ENCODE results near the gene GDF15. TPM values are rescaled to one million over a fixed set of nuclear protein-coding genes. Genes with fewer than 3 reads are reported as not detected.
"Not testable (repeated sequence)": the region's sequence is repeated elsewhere in the genome, so short reads cannot be mapped to it uniquely, and the experiment has no call there.

Gene GDF15
- total RNA-seq, 1 donor from 2014 or later: not detected

DNA sequence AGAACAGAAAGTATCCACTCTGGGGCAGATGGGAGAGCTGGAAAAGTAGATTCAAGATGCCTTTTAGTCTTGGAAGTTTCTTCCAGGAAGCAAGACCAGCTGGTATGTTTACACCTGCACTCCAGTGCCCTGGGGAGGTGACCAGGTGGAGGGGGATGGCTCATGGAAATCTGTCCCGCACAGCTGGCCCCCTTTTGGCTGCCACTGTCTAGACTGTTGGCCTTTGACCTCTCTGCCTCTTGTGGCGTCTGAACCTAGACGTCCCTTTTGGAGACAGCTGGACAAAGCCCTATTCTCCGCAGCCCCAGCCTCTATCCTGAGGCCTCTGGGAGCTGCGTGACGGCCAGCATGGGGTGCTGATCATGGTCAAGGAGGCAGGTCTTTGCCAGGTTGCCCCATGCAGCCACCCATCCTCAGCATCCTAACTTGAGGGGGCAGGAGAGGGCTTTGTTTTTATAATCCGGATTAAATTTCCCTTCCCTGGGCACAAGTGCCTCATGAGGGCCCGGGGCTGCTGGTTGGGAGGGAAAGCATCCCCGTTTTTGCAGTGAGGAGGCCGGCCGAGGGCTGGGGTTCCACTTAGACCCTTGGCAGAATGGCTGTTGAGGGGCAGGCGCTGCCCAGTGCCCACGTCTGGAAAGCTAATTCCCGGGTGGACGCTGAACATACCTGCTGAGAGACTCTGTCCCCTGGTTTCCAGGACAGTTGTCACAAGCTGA is 17.3 kb upstream of the GDF15 start:
- Mint-ChIP-seq H3K4me3 (no peak overlapping the region), H3K27ac (no peak overlapping the region), H3K4me1 (ENCODE audit: low read depth) (peaks cover 4% of the 10 kb centered on the region), H3K27me3 (ENCODE audit: insufficient read depth) (no peaks in the 10 kb centered on the region), H3K36me3 (ENCODE audit: low read depth) (peaks cover 8% of the 10 kb centered on the region), H3K9me3 (no peaks in the 10 kb centered on the region)
- DNase-seq (ENCODE audit: low spot score): no peak
- intact Hi-C loops (cut with micrococcal nuclease): no loop called here

DNA sequence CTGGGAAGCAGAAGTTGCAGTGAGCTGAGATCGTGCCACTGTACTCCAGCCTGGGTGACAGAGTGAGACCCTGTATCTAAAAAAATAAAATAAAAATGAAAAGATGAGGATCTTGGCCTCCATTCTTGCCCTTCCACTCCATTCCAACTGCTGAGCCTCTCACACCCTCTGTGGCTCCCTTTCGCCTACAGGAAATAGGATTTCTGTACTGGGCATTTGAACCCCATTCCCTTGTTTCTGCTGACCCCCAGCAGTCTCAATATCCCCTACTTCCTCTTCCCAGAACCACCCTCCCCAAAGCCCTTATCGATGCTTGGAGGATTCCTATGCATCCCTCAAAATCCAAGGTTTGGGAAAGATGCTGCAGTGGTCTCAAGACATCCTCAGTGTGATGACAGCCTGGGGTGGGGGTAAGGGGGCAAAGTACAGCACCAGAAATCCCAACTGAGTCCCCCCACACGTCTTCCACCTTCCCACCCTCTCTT is 12.5 kb upstream of the GDF15 start:
- Mint-ChIP-seq H3K36me3 (ENCODE audit: low read depth) (no peaks in the 10 kb centered on the region), H3K4me3 (no peak overlapping the region), H3K27me3 (ENCODE audit: insufficient read depth) (no peaks in the 10 kb centered on the region), H3K9me3 (no peaks in the 10 kb centered on the region), H3K4me1 (ENCODE audit: low read depth) (peaks cover 12% of the 10 kb centered on the region), H3K27ac (peak overlapping the region; percentile 75)
- intact Hi-C loops (cut with micrococcal nuclease): no loop called here
- no peak for DNase-seq (ENCODE audit: low spot score)

DNA sequence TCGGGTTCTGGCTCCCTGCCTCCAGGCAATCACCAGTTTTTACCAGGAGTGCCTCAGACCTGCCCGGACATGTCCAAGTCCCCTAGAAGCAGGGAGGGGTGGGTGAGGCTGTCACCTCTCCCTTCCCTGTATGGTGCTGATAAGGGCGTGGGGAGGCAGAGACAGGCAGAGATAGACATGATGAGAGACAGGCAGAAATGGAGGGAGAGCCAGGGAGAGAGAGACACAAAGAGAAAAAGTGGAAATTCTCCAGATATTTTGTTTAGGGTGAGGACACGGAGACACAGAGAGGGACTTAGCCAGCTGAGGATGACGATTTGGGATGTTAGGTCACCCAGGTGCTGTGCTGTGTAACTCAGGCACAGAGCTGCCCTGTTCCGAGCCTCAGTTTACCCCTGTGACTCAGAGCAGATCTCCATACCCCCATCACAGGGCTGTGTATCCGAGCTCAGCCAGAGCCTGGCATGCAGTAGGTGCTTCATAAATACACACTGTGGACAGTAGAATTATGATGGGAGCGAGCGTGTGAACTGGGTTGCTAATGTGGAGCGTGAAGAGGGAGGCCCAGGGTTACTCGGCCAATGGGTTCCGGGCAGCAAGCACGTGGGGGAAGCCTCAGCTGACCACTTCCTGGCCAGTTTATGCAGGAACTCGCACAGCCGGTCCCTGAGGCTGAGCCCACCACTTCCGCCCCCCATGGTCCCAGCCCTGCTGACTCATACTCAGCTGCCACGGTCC is 11.9 kb upstream of the GDF15 start:
- H3K4me1 Mint-ChIP-seq (ENCODE audit: low read depth): peaks cover 12% of the 10 kb centered on the region
- peak overlapping the region; percentile 34 for H3K4me3 Mint-ChIP-seq
- no peaks in the 10 kb centered on the region for H3K36me3 Mint-ChIP-seq (ENCODE audit: low read depth)
- no peaks in the 10 kb centered on the region for H3K9me3 Mint-ChIP-seq
- H3K27ac Mint-ChIP-seq: peak overlapping the region; percentile 75
- peak; percentile 37 for DNase-seq (ENCODE audit: low spot score)
- intact Hi-C loops (cut with micrococcal nuclease): no loop called here
- H3K27me3 Mint-ChIP-seq (ENCODE audit: insufficient read depth): no peaks in the 10 kb centered on the region

DNA sequence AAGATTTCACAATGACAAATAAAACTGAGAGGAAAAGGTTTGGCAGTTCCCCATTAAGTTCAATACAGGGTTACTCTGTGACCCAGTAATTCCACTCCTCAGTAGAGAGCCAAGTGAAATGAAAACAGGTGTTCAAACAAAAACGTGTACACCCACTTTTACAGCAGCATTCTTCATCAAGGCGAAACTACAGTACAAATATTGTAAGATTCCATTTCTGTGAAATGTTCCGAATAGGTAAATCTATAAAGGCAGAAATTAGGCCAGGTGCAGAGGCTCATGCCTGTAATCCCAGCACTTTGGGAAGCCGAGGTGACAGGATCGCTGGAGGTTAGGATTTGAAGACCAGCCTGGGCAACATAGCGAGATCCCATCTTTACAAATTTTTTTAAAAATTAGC is 8.9 kb upstream of the GDF15 start:
- H3K27me3 Mint-ChIP-seq (ENCODE audit: insufficient read depth): peaks cover 2% of the 10 kb centered on the region
- H3K4me3 Mint-ChIP-seq: no peak overlapping the region
- H3K9me3 Mint-ChIP-seq: no peaks in the 10 kb centered on the region
- H3K36me3 Mint-ChIP-seq (ENCODE audit: low read depth): no peaks in the 10 kb centered on the region
- intact Hi-C loops (cut with micrococcal nuclease): no loop called here
- no peak overlapping the region for H3K27ac Mint-ChIP-seq
- no peak for DNase-seq (ENCODE audit: low spot score)
- peaks cover 12% of the 10 kb centered on the region for H3K4me1 Mint-ChIP-seq (ENCODE audit: low read depth)

DNA sequence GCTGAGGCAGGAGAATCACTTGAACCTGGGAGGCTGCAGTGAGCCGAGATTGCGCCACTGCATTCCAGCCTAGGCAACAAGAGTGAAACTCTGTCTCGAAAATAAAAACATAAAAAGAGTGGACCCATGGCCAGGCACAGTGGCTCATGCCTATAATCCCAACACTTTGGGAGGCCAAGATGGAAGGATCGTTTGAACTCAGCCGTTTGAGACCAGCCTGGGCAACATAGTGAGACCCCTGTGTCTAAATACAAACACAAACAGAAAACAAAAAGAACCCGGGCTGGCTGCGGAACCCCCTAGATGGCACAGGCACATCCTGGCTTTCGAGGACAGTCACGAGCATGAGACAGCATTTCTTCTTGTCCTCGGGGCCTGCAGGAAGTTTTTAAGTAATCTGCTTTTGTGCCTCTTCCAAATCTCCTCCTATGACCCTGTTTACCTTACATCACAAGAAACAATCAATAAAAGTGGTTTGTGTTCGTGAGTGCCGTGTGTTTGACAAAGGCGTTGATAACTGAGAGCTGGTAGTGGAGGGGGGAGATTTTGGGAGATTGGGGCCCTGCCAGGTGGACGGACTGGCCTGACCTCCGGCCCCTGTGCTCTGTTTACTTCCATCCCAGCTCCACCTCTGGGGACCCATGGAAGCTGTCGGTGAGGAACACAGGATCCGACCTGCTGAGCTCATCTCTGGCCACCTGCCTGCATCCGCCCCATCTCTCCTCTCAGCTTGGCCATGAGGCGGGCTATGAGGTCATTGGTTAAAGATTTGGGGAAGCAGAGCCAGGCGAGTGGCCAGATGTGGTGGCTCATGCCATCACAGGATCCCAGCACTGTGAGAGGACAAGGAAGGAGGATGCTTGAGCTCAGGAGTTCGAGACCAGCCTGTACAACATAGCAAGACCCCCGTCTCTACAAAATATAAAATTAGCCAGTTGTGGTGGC is 5.9 kb upstream of the GDF15 start:
- Mint-ChIP-seq H3K4me3 (no peak overlapping the region), H3K4me1 (ENCODE audit: low read depth) (no peaks in the 10 kb centered on the region), H3K27me3 (ENCODE audit: insufficient read depth) (peaks cover 5% of the 10 kb centered on the region), H3K9me3 (no peaks in the 10 kb centered on the region), H3K36me3 (ENCODE audit: low read depth) (no peaks in the 10 kb centered on the region), H3K27ac (no peak overlapping the region)
- no peak for DNase-seq (ENCODE audit: low spot score)
- intact Hi-C loops (cut with micrococcal nuclease): no loop called here

DNA sequence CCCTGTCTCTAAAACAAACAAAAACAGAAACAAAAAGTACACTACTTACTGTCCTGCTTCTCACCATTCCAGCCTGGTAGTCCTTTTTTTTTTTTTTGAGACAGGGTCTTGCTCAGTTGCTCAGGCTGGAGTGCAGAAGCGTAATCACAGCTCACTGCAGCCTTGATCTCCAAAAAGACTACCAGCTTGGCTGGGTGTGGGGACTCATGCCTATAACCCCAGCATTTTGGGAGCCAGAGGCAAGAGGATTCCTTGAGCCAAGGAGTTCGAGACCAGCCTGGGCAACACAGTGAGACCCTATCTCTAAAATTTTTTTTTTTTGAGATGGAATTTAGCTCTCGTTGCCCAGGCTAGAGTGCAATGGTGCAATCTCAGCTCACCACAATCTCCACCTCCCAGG is 5.1 kb upstream of the GDF15 start:
- H3K4me3 Mint-ChIP-seq: no peak overlapping the region
- no peak overlapping the region for H3K27ac Mint-ChIP-seq
- no peaks in the 10 kb centered on the region for H3K4me1 Mint-ChIP-seq (ENCODE audit: low read depth)
- intact Hi-C loops (cut with micrococcal nuclease): no loop called here
- no peak for DNase-seq (ENCODE audit: low spot score)
- H3K36me3 Mint-ChIP-seq (ENCODE audit: low read depth): no peaks in the 10 kb centered on the region
- H3K27me3 Mint-ChIP-seq (ENCODE audit: insufficient read depth): peaks cover 10% of the 10 kb centered on the region
- no peaks in the 10 kb centered on the region for H3K9me3 Mint-ChIP-seq

DNA sequence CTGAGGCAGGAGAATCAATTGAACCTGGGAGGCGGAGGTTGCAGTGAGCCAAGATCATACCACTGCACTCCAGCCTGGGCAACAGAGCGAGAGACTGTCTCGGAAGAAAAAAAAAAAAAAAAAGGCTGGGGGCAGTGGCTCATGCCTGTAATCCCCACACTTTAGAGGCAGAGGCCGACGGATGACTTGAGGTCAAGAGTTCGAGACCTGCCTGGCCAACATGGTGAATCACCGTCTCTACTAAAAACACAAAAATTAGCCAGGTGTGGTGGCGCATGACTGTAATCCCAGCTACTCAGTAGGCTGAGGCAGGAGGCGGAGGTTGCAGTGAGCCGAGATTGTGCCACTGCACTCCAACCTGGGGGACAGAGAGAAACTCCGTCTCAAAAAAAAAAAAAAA is 2.3 kb upstream of the GDF15 start:
- H3K4me3 Mint-ChIP-seq; H3K9me3 Mint-ChIP-seq; intact Hi-C loops (cut with micrococcal nuclease); H3K36me3 Mint-ChIP-seq (ENCODE audit: low read depth); H3K27ac Mint-ChIP-seq; DNase-seq (ENCODE audit: low spot score); H3K4me1 Mint-ChIP-seq (ENCODE audit: low read depth): not testable (repeated sequence)
- H3K27me3 Mint-ChIP-seq (ENCODE audit: insufficient read depth): peaks cover 34% of the 10 kb centered on the region

DNA sequence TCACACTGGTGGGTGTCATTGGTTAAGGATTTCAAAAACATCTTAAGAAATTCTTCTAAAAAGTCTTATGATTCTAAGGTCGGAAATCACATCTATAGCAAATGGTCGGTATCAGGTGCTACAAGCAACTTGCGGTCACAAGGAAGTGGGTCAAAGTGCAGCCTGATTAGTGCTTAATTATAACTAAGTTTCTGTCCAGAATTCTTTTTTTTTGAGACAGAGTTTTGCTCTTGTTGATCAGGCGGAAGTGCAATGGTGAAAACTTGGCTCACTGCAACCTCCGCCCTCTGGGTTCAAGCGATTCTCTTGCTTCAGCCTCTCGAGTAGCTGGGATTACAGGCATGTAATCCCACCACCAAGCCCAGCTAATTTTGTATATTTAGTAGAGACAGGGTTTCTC is 1.2 kb upstream of the GDF15 start:
- Mint-ChIP-seq H3K4me3 (no peak overlapping the region), H3K9me3 (no peaks in the 10 kb centered on the region), H3K36me3 (ENCODE audit: low read depth) (no peaks in the 10 kb centered on the region), H3K4me1 (ENCODE audit: low read depth) (peaks cover 5% of the 10 kb centered on the region), H3K27ac (no peak overlapping the region), H3K27me3 (ENCODE audit: insufficient read depth) (peaks cover 44% of the 10 kb centered on the region)
- no peak for DNase-seq (ENCODE audit: low spot score)
- intact Hi-C loops (cut with micrococcal nuclease): loop anchor here (5.0 kb wide), 1 partner anchor 182 kb away; the partner anchor contains the start of gene RAB3A

DNA sequence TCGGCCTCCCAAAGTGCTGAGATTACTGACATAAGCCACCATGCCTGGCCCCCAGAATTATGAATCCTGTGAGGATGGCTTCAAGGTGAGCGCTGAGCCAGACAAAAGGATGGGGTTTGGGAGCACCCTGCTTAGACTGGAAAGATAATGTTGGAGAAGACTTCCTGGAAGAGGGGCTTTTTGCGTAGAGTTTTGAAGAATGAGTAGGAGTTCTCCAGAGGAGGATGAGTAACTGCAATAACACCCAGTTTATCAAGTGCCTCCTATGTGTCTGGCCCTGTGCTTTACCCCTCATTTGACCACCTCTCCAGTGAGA is 641 bp upstream of the GDF15 start:
- no peak overlapping the region for H3K27ac Mint-ChIP-seq
- DNase-seq (ENCODE audit: low spot score): no peak
- intact Hi-C loops (cut with micrococcal nuclease): loop anchor here (5.0 kb wide), 1 partner anchor 183 kb away; the partner anchor contains the start of gene RAB3A
- no peak overlapping the region for H3K4me3 Mint-ChIP-seq
- H3K36me3 Mint-ChIP-seq (ENCODE audit: low read depth): no peaks in the 10 kb centered on the region
- H3K4me1 Mint-ChIP-seq (ENCODE audit: low read depth): peaks cover 5% of the 10 kb centered on the region
- no peaks in the 10 kb centered on the region for H3K9me3 Mint-ChIP-seq
- H3K27me3 Mint-ChIP-seq (ENCODE audit: insufficient read depth): peaks cover 50% of the 10 kb centered on the region

DNA sequence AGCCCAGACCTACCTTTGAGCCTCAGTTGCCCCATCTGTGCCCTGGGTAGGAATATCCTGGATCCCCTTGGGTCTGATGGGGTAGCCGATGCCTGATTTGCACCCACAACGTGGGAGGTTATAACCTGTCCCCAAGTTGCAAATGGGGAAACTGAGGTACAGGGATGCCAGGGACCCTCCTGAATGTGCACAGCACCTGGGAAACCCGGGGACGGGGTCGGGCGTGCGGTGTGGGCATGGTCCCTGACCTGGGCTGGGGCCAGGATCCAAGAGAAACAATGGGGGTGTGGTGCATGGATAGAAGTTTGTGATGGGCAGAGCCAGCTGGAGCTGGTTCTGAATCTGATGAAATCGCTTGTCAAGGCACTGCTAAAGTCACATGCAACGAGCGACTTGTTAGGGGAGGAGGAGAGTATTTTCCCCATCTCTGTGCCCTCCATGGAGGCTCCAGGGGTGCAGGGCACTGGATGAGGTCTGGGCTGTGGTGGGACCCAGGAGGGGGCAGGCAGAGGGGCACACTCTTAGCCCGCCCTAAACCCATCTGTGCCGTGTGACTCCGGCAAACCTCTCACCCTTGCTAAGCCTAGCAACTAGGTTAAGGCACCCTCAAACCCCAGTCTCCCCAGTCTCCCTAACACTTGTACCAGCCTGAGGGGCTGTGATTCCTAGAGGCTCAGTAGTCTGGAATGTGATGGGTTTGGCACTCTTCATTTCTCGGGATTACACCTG is 749 bp downstream of the GDF15 start:
- DNase-seq (ENCODE audit: low spot score): no peak
- intact Hi-C loops (cut with micrococcal nuclease): loop anchor here (5.0 kb wide), 1 partner anchor 184 kb away; the partner anchor contains the start of gene RAB3A
- H3K4me1 Mint-ChIP-seq (ENCODE audit: low read depth): peaks cover 5% of the 10 kb centered on the region

DNA sequence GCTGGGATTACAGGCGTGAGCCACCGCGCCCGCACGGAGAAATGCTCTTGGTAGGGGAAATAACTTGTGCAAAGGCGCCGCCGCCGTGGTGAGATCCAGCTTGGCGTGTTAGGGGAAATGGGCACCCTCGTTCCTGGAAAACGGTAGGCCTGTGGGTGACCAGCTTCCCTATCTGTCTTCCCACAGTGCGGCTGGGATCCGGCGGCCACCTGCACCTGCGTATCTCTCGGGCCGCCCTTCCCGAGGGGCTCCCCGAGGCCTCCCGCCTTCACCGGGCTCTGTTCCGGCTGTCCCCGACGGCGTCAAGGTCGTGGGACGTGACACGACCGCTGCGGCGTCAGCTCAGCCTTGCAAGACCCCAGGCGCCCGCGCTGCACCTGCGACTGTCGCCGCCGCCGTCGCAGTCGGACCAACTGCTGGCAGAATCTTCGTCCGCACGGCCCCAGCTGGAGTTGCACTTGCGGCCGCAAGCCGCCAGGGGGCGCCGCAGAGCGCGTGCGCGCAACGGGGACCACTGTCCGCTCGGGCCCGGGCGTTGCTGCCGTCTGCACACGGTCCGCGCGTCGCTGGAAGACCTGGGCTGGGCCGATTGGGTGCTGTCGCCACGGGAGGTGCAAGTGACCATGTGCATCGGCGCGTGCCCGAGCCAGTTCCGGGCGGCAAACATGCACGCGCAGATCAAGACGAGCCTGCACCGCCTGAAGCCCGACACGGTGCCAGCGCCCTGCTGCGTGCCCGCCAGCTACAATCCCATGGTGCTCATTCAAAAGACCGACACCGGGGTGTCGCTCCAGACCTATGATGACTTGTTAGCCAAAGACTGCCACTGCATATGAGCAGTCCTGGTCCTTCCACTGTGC is 2.4 kb downstream of the GDF15 start:
- Mint-ChIP-seq H3K36me3 (ENCODE audit: low read depth) (no peaks in the 10 kb centered on the region), H3K4me3 (peak overlapping the region; percentile 61), H3K27me3 (ENCODE audit: insufficient read depth) (peaks cover 57% of the 10 kb centered on the region), H3K27ac (no peak overlapping the region), H3K4me1 (ENCODE audit: low read depth) (peaks cover 5% of the 10 kb centered on the region), H3K9me3 (no peaks in the 10 kb centered on the region)
- DNase-seq (ENCODE audit: low spot score): peak; percentile 77
- intact Hi-C loops (cut with micrococcal nuclease): loop anchor here (1.0 to 5.0 kb wide), 3 partner anchors 9 to 186 kb away; partner anchors contain the start of genes LRRC25 and RAB3A

More for the DNA sequence above, 749 bp downstream of the GDF15 start:
- Mint-ChIP-seq H3K27me3 (ENCODE audit: insufficient read depth) (peaks cover 55% of the 10 kb centered on the region), H3K27ac (no peak overlapping the region), H3K9me3 (no peaks in the 10 kb centered on the region), H3K36me3 (ENCODE audit: low read depth) (no peaks in the 10 kb centered on the region), H3K4me3 (no peak overlapping the region)
